NCI-H2227 (cell line): ENCODE results near the gene IGF1R.

ENCODE experiments used
- DNase-seq: peaks from one replicate; lab custom pipeline; 2025; ENCODE audit not compliant: unreplicated experiment; lab: John Stamatoyannopoulos, UW

The IGF1R gene

GRCh38 chr15:98876451-98877369, 228.4 kb downstream of the IGF1R start:
- no peak for DNase-seq

GRCh38 chr15:98878172-98878571, 229.8 kb downstream of the IGF1R start:
- DNase-seq: no peak

- DNase-seq: no peak
These were observed 230.5 kb downstream of the IGF1R start for GRCh38 chr15:98878862-98879261.

- DNase-seq: peak; percentile 5
These were observed 233.5 kb downstream of the IGF1R start for GRCh38 chr15:98881526-98882520.

GRCh38 chr15:98883478-98883877, 235.1 kb downstream of the IGF1R start:
- no peak for DNase-seq

GRCh38 chr15:98884894-98885293, 236.6 kb downstream of the IGF1R start:
- DNase-seq: no peak

GRCh38 chr15:98887976-98888375, 239.6 kb downstream of the IGF1R start:
- no peak for DNase-seq

GRCh38 chr15:98888820-98889479, 240.6 kb downstream of the IGF1R start:
- DNase-seq: no peak

- DNase-seq: no peak
These were observed 241.8 kb downstream of the IGF1R start for GRCh38 chr15:98889930-98890695.

DNA sequence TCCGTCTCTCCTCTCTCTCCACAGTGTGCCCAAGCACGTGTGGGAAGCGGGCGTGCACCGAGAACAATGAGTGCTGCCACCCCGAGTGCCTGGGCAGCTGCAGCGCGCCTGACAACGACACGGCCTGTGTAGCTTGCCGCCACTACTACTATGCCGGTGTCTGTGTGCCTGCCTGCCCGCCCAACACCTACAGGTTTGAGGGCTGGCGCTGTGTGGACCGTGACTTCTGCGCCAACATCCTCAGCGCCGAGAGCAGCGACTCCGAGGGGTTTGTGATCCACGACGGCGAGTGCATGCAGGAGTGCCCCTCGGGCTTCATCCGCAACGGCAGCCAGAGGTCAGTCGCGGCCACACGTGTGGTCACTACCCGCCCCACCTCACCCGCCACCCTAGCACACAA, 243.0 kb downstream of the IGF1R start:
- DNase-seq: no peak

GRCh38 chr15:98893401-98893800, 245.1 kb downstream of the IGF1R start:
- no peak for DNase-seq

DNA sequence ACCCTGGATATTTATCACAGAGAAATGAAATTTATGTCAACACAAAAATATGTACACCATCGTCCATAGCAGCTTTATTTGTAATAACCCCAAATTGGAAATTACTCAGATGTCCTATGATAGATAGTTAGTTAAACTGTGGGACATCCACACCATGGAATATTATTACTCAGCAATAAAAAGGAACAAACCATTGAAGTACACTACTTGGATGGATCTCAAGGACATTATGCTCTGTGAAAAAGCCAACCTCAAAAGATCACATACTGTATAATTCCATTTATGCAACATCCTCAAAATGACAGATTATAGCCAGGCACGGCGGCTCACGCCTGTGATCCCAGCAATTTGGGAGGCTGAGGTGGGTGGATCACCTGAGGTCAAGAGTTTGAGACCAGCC, 246.0 kb downstream of the IGF1R start:
- DNase-seq: no peak

GRCh38 chr15:98896002-98896721, 247.8 kb downstream of the IGF1R start:
- DNase-seq: no peak

DNA sequence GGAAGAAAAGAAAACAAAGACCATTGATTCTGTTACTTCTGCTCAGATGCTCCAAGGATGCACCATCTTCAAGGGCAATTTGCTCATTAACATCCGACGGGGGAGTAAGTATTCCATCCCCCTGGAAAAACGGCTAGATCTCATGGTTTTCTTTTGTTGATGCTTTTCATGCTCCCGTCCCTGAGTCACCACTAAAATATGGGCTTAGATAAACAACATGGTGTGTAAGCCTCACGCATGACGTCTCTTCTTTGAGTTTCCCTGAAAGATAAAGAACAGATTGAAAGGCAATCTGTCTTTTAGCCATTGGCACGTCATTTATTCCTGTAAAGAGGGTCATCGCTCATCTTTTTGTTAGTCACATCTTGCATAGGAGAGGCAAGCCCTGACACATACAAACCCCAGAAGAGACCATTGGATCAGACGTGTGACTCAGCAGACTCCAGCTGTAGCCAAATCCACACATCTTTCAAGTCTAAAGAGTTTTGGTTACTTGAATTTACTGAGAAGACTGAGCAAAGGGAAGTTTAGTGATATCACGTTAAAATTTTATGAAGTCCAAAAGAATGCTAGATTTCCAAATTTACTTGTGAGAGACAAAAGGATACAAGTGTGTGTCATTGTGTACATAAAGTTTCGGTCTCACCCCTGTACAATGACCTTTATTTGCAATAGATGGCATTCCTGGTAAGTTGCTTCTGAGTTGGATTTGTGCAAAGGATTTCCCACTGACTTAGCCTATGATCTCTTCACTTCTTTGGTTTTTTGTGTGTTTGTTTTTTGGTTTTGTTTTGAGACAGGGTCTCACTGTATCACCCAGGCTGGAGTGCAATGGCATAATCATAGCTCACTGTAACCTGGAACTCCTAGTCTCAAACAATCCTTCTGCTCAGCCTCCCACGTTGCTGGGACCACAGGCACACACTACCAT, 248.7 kb downstream of the IGF1R start:
- no peak for DNase-seq

GRCh38 chr15:98898122-98898521, 249.8 kb downstream of the IGF1R start:
- no peak for DNase-seq

DNA sequence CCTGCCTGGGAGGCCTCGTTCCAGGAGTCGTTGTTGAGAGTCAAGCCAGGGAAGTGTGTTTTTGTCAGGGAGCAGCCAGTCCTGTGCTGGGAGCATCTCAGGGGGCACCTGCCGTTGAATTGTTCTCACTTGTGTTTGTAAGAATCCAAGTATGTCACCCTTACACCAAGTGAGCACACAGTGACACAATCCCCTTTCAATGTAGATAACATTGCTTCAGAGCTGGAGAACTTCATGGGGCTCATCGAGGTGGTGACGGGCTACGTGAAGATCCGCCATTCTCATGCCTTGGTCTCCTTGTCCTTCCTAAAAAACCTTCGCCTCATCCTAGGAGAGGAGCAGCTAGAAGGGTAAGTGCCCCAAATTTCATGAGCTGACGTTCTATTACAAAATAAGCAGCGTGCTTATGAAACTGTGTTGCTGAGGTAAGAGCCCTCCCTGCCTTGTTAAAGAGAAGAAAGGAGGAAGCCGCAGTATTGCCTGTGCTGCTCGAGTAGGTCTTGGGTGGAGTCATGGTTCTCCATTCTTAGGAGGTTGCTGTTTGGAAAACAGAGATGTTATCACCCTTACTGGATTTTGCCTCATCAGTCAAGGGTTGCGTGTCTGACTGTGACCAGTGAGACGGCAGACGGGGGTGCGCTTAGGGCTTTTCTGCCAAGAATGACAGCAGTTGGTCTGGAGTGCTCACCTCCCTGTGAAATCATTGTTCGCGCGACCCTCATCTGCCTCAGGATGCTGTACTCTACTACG, 251.1 kb downstream of the IGF1R start:
- no peak for DNase-seq

GRCh38 chr15:98900356-98900755, 252.0 kb downstream of the IGF1R start:
- DNase-seq: no peak
